Hepatocyte (in vitro differentiated cells): Measurements from ENCODE around the gene SDSL.

ENCODE experiments used
- CTCF ChIP-seq: fragments of 200-600 bp; sonication (generic); IDR thresholded peaks from 2 replicates; pipeline ENCODE4 v1.5.1; 2016; ENCODE audit warnings: antibody characterized with exemption, mild to moderate bottlenecking; ENCODE audit not compliant: poor library complexity
- EZH2 ChIP-seq: fragments of 200-600 bp; sonication (generic); IDR thresholded peaks from 2 replicates; pipeline ENCODE4 v1.6.1; 2016; ENCODE audit warnings: antibody characterized with exemption, mild to moderate bottlenecking, borderline replicate concordance

GRCh38 chr12:113436586-113436985 is 14.4 kb downstream of the SDSL start:
- TF ChIP-seq CTCF (no peak), EZH2 (no peak)
